Common myeloid progenitor, CD34-positive (primary cell): ENCODE data around the gene TRPC6.
A peak's percentile ranks its signal among the peaks of the same experiment; 100 is the strongest.
"Not testable (repeated sequence)": the region's sequence is repeated elsewhere in the genome, so short reads cannot be mapped to it uniquely, and the experiment has no call there.

ENCODE experiments used
- CTCF ChIA-PET: fragments of 350-600 bp; sonication (Branson Sonifier 250); formaldehyde crosslinking; loops from one replicate; lab custom pipeline; 2021; ENCODE audit warnings: antibody characterized with exemption; lab: Charles Lee
- POLR2A ChIA-PET: fragments of 350-600 bp; sonication (Branson Sonifier 250); formaldehyde crosslinking; loops from one replicate; lab custom pipeline; 2021; ENCODE audit warnings: antibody characterized with exemption; lab: Charles Lee
- DNase-seq, 3 donors: peaks; one replicate each; pipeline versions ENCODE4 v3.0.0 to v3.0.0-alpha.2; 2013
- H3K27ac ChIP-seq, 2 experiments: 1 replicate in 1 of 2; 2 replicates in 1 of 2; pipeline ENCODE4 v1.7.0; 2013; ENCODE audit warnings: inconsistent platforms in 2 of 2, low read length in 2 of 2, mild to moderate bottlenecking in 2 of 2, low read depth in 1 of 2, moderate library complexity in 1 of 2; ENCODE audit not compliant: severe bottlenecking in 2 of 2, insufficient read depth in 1 of 2, poor library complexity in 1 of 2
- H3K27me3 ChIP-seq, 5 experiments: replicated peaks in 2 of 5; 1 replicate in 3 of 5; 2 replicates in 2 of 5; pipeline versions ENCODE4 v1.6.1 to v1.7.0; 2013; ENCODE audit warnings: low read length in 4 of 5, mild to moderate bottlenecking in 2 of 5, moderate library complexity in 2 of 5, inconsistent platforms in 1 of 5; ENCODE audit not compliant: insufficient read depth in 5 of 5, control insufficient read depth in 4 of 5
- H3K36me3 ChIP-seq, 4 experiments: 1 replicate in 2 of 4; 2 replicates in 2 of 4; pipeline versions ENCODE4 v1.6.1 to v1.7.0; 2013; ENCODE audit warnings: low read length in 3 of 4, control low read depth in 1 of 4, mild to moderate bottlenecking in 1 of 4; ENCODE audit not compliant: control insufficient read depth in 4 of 4, insufficient read depth in 4 of 4
- H3K4me1 ChIP-seq, 4 experiments: 1 replicate in 3 of 4; 2 replicates in 1 of 4; pipeline versions ENCODE4 v1.6.1 to v1.7.1; 2013; ENCODE audit warnings: low read length in 3 of 4, mild to moderate bottlenecking in 3 of 4, control low read depth in 1 of 4, inconsistent platforms in 1 of 4, moderate library complexity in 1 of 4; ENCODE audit not compliant: control insufficient read depth in 4 of 4, insufficient read depth in 4 of 4; ENCODE audit errors: control extremely low read depth in 1 of 4
- H3K4me3 ChIP-seq, 7 experiments: 1 replicate in 4 of 7; 2 replicates in 3 of 7; pipeline versions ENCODE4 v1.5.1 to v1.7.0; 2013; ENCODE audit warnings: mild to moderate bottlenecking in 7 of 7, low read length in 6 of 7, moderate library complexity in 6 of 7, inconsistent platforms in 2 of 7, low read depth in 2 of 7, control low read depth in 1 of 7; ENCODE audit not compliant: insufficient read depth in 4 of 7, control insufficient read depth in 1 of 7; ENCODE audit errors: extremely low read depth in 1 of 7
- H3K9me3 ChIP-seq, 5 experiments: 1 replicate in 4 of 5; 2 replicates in 1 of 5; pipeline versions ENCODE4 v1.6.1 to v1.7.1; 2013; ENCODE audit warnings: low read length in 4 of 5, mild to moderate bottlenecking in 2 of 5, inconsistent platforms in 1 of 5, low read depth in 1 of 5, moderate library complexity in 1 of 5; ENCODE audit not compliant: control insufficient read depth in 4 of 5, insufficient read depth in 2 of 5; ENCODE audit errors: control extremely low read depth in 1 of 5
- WGBS: methylation state at CpG from one replicate; pipeline ENCODE4 v1.1.5; 2013; ENCODE audit not compliant: insufficient coverage; 5-methylcytosine and 5-hydroxymethylcytosine counted together

TRPC6 gene

DNA sequence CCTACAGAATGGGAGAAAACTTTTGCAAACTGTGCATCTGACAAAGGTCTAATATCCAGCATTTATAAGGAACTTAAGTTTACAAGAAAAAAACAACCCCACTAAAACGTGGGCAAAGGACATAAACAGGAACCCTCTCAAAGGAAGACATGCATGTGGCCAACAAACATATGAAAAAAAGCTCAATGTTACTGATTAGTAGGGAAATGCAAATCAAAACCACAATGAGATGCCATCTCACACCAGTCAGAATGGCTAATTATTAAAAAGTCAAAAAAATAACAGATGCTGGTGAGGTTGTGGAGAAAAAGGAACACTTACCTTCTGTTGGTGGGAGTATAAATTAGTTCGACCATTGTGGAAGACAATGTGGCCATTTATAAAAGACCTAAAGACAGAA lies 145.1 kb downstream of the TRPC6 start:
- H3K4me1 ChIP-seq, DNase-seq, CTCF ChIA-PET, H3K4me3 ChIP-seq, H3K27me3 ChIP-seq, H3K27ac ChIP-seq, H3K36me3 ChIP-seq, POLR2A ChIA-PET, H3K9me3 ChIP-seq: not testable (repeated sequence)
- WGBS = no CpG with 5 or more reads among the region's 2 CpGs

DNA sequence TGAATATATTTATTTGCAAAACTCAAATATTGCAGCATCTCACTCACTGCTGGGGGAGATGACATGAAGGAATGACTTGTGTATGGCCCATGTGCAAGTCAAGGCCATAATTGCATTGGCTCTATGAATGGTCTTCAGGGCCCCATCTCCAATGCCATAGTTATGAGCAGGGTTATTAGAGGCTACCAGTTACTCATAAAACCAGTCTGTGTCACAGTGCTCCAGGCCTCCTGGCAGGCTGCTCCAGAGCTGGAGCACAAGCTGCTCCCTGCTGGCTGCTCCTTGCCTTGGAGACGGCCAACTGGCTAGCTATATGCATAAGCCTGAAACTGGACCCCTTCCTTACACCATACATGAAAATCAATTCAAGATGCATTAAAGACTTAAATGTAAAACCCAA lies 145.7 kb downstream of the TRPC6 start:
- no peaks in the 10 kb centered on the region for H3K36me3 ChIP-seq
- WGBS = 91% methylated on average over 1 of the region's 1 CpG
- H3K27me3 ChIP-seq = no peaks in the 10 kb centered on the region
- no peaks in the 10 kb centered on the region for H3K4me1 ChIP-seq
- CTCF ChIA-PET = no interaction called here
- H3K9me3 ChIP-seq = no peaks in the 10 kb centered on the region
- H3K4me3 ChIP-seq = no peak overlapping the region
- POLR2A ChIA-PET = no interaction called here
- DNase-seq = no peak
- H3K27ac ChIP-seq = no peak overlapping the region

DNA sequence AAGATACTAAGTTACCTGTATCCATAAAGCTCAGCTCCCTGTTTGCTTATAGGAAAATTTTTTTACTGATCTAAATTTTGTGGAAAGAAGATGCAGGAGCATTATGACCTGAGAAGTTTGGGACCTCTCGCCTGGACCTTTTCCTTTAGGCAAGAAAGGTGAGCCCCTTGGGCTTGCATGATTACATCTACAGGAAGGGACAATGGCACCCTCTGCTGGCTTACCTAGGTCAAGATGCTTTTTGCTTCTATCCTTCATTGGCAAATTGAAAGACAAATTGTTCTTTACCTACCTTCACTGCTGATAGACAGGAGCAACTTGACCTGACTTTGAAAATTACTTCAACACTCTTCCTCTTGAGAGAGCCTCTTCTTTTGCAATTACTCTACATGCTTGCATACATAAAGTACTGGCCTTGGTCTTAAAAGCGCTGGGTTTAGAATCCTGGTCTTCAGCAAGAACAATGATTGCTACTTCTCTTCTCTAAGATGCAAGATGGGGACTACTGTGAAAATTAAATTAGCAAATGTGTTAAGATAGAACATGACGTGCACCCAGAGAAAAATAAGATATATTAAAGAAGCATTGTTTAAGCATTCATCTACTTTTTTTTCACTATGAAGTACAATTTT lies 147.2 kb downstream of the TRPC6 start:
- no peaks in the 10 kb centered on the region for H3K36me3 ChIP-seq
- POLR2A ChIA-PET = no interaction called here
- H3K4me3 ChIP-seq = no peak overlapping the region
- no peaks in the 10 kb centered on the region for H3K27me3 ChIP-seq
- no peaks in the 10 kb centered on the region for H3K4me1 ChIP-seq
- DNase-seq = peak in 2 of 3 donors; percentile 17 to 21
- CTCF ChIA-PET = no interaction called here
- no peak overlapping the region for H3K27ac ChIP-seq
- WGBS = 64% methylated on average over 2 of the region's 3 CpGs
- H3K9me3 ChIP-seq = no peaks in the 10 kb centered on the region

DNA sequence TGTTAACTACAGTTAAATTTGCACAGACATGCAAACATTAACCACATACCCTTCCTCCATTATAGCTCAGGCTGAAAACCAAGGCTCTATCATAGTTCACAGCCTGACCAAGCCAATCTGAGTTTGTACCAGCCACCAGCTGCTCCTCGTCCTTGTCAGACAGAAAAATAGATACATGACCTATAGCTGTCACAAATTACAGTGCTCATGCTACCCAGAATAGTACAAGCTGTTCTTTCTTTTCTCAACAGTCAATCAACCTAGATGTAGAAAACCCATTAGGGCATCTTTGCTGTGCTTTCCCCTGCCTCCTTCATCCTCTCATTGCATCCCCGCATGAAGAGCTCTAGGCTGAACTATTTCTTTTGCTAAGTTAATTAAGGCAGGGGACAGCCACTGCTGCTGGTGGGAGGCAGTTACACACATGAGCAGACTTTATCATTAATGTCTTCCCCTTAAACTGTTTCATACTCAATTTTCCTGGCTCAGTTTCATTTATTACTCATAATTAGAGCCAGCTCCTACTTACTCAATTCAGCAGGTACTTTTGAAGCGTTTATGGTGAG lies 148.3 kb downstream of the TRPC6 start:
- Histone ChIP-seq H3K27ac (no peak overlapping the region), H3K4me3 (no peak overlapping the region), H3K27me3 (no peaks in the 10 kb centered on the region), H3K4me1 (no peaks in the 10 kb centered on the region), H3K9me3 (no peaks in the 10 kb centered on the region), H3K36me3 (no peaks in the 10 kb centered on the region)
- no peak for DNase-seq
- ChIA-PET POLR2A (no interaction called here), CTCF (no interaction called here)
- WGBS = 100% methylated on average over 2 of the region's 3 CpGs

DNA sequence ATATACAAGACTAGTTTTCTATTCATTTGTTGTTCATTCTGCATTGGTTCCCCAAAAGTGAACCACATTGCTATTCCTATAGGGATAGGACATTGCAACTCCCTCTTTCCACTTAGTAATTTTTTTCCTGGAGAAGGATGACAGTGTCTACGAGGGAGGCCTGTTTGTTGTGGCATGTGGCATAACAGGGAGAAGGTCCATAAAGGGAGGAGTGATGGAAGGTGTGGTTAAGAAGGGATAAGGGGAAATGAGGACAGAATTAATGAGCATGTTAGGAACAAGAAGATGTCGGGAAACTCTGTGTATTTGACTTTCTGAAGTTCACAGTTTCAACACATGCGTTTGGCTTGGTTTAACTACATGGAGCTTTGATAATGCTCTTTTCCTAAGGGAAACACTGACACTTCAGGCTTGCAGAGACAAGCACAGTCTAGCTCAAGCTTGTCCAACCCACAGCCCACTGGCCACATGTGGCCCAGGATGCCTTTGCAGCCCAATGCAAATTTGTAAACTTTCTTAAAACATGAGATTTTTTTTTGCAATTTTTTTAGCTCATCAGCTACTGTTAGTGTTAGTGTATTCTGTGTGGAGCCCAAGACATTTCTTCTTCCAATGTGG lies 149.7 kb downstream of the TRPC6 start:
- POLR2A ChIA-PET = no interaction called here
- 95% methylated on average over 3 of the region's 3 CpGs for WGBS
- CTCF ChIA-PET = interaction anchor here (0.8 kb wide), 1 partner anchor 9 kb away, joined by 4 read pairs; no protein-coding TSS in a partner anchor

DNA sequence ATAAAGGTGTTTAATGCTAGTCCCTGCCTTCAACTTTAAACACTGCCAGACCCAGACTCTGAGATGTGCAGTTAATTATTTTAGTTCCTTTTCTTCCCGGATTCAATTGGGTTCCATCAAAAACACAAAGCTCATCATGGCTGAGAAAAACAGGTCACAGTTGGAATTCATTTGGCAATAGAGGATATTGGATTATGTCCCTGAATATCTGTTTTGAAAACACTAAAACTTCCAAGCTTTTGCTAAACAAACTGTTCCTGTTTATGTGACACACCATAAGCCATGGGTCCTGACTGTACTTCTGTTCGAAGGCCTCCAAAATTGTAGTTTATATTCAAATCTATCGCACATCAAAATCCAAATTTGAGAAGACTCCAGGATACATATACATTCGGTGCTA lies 150.7 kb downstream of the TRPC6 start:
- CTCF ChIA-PET = no interaction called here
- WGBS = 94% methylated on average over 2 of the region's 4 CpGs
- no peak for DNase-seq
- H3K27me3 ChIP-seq = no peaks in the 10 kb centered on the region
- no peaks in the 10 kb centered on the region for H3K4me1 ChIP-seq
- no peaks in the 10 kb centered on the region for H3K36me3 ChIP-seq
- POLR2A ChIA-PET = no interaction called here
- H3K9me3 ChIP-seq = peaks cover 0 to 9% (median 0%) of the 10 kb centered on the region in 5 experiments
- H3K27ac ChIP-seq = no peak overlapping the region
- no peak overlapping the region for H3K4me3 ChIP-seq

More for the DNA sequence above, 149.7 kb downstream of the TRPC6 start:
- no peak for DNase-seq
- H3K4me3 ChIP-seq = no peak overlapping the region
- H3K27ac ChIP-seq = no peak overlapping the region
- H3K4me1 ChIP-seq = no peaks in the 10 kb centered on the region
- H3K36me3 ChIP-seq = no peaks in the 10 kb centered on the region
- H3K27me3 ChIP-seq = no peaks in the 10 kb centered on the region
- H3K9me3 ChIP-seq = peaks cover 0 to 6% (median 0%) of the 10 kb centered on the region in 5 experiments
